GM18907 (cell line): ENCODE measurements around the gene CCL3.
"Not testable (repeated sequence)": the region's sequence is repeated elsewhere in the genome, so short reads cannot be mapped to it uniquely, and the experiment has no call there.

Experiments used
- ATAC-seq: cut with Tn5 transposase; IDR thresholded peaks from one replicate; pipeline ENCODE4 v1.9.1; 2021; ENCODE audit warnings: mild to moderate bottlenecking, moderate library complexity; ENCODE audit not compliant: unreplicated experiment

CCL3 gene

DNA sequence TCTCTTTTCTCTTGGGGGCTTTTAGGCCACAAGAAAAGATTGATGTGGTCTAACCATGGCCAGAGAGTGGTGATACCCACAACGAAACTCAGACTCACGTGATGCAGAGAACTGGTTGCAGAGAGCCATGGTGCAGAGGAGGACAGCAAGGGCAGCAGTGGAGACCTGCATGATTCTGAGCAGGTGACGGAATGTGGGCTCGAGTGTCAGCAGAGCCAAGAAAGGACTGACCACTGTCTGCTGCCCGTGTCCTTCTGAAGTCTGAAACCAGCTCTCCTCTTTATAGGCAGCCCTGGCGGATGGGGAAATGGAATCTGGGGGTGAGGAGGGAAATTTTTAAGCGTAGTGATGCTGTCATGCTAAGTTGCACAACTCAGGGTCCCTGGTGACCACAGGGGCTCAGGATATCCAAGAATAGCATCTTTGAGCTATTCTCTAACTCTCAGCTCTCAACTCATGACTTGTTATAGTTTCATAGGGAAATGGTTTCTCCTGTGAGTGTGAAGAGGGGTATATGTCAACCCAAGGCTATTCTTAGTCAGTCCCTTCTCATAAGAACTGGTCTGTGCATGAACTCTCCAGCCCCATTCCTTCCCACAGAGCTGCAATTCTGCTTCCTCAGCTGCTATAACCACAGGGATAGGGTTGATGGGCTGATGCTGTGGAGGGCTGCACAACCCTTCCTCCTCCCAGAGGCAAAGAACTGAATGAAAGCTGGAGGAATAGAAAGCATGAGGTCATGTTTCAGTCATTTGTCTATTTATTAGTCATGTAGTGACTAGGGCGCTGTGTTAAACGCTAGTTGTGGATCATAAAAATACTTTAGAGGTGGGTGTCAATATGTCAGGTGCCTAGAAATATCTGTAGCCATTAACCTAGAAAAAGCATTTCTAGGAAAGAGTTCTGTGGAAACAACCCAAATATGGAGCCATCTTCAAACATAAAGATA, at the start of gene CCL3:
Gene CCL3 (minus strand): TSS at position 256 of the 949 bp plus-strand sequence. CDS start 85 bp downstream, at position 171.
- ATAC-seq: peak; percentile 72

DNA sequence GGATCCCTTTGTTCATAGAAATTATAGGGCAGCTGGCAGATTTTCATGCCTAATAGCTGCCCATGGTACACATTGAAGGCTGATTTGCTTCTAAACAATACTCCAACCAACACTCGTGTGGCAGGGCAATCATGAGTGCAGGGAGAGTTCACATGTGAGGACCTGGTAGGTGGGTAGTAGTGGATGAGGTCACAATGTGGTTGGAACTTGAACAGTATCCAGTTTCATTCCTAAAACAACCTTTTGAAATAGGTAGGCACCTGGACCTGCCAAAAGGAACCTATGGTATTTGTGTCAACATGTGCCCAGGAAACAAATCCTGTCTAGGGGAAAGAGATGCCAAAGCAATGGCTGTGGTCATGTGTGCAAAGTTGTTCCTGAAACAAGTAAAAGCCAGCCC, 46.5 kb upstream of the CCL3 start:
- no peak for ATAC-seq

DNA sequence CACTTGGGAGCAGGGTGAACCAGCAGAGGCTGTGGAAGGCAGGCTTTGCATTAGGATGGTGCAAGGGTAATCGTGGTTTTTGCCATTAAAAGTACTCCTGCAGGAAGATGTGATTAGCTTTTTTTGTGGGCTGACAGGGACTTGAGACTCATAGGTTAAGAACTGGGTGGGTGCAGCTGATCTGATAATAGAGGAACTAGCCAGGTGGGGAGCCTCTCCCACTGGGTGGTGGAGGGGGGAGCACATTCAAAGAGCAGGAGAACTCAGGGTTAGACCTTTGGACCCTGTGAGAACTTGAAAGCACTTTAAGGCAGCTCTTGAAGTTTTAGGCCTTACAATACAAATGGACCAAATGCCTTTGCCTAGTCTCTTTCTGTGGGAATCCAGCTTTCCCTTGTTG, 46.1 kb upstream of the CCL3 start:
- no peak for ATAC-seq

DNA sequence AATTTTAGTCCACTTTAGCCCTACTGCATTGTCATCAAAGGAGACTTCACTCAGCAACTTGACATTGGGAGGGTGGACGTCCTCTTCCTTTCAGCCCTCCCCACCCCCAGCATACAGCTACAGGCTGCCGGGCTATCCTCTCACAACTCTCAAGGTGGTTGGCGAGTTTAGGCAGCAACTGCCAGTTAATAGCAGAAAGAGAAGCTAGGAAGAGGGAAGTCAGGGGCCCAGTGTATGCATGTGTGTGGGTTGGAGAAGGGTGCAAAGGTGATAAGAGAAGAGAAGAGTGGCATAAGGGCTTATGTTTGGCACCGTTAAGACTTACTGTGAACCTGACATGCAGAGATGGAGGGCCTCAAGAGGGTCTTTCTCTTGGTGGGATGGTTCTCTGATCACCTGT, 45.5 kb upstream of the CCL3 start:
- ATAC-seq: no peak

DNA sequence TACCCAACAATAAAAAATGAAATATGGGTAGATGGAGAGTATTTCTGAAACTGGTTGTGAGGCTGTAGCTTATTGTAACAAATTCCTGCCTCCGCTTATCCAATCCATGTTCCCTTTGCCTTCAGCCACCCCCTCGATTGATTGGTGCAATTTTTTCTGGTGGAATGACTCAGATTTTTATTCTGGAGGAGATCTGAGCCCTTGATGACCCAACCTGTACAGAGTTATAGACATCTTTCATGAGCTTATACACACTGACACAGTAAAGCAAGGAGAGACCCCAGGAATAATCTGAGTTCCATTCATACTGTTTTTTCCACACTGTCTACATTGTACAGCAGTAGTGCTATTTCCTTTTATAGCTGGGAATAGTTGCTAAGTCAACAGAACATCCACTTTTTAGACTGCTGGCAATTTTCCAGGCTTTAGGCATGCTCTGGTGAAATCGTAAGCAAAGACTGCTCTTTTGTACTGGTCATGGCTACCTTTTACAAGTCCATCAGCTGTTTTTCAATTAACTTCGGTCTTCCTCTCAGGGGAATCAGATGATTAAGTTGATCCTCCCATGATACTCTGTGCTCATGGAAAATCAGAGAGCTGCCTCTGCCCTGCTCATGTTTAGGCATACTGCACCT, 43.8 kb upstream of the CCL3 start:
- no peak for ATAC-seq

DNA sequence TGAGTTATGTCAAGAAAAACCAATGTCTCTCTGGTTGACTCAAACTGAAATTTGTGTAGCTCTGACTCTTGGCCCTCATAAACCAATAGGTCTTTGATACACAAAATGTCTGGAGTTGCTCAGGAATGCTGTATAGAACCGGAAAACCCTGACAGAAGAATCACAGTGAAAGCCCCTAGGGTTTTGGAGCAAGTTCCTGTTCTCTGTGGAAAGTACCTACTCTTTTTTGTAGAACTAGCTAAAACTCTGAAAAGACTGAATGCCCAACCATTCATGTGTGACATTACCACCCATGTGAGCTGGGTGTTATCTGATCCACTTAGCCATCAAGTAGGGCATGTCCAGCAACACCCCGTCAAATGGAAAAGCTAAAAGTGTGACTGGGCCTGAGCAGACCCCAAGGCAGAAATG, 42.5 kb upstream of the CCL3 start:
- peak; percentile 46 for ATAC-seq

DNA sequence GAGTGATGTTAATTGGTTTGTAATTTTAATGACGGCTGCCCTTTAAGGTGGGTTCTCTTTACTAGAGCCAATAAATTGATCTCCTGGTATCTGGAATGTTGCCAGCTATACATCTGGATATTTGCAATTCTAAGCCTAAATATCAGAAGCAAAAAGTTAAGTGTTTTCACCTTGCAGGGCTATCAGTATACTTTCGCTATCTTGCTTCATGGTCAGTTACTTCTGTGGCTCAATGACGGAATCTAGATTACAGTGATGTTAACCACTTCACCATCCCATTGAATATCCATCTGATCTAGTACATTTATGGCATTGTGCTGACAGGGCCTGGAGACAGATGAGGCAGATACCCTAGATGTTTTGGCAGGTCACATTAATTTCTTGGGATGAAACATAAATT, 42.0 kb upstream of the CCL3 start:
- no peak for ATAC-seq

DNA sequence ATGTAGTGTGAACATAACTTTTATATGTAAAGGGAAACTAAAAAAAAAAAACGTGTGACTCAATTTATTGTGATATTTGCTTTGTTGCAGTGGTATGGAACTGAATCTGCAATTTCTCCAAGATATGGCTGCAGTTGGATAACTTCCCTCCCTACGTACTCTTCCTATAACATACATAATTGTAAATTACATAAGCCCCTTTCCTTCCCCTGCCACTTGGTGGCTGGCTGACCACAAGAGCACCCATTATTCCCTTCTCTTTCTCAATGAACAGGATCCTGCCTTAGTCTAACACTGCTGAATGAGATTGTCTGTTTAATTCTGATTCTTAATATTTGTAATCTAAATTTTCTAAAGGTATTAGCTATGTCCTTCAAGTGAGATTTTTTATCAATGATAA, 41.5 kb upstream of the CCL3 start:
- no peak for ATAC-seq

DNA sequence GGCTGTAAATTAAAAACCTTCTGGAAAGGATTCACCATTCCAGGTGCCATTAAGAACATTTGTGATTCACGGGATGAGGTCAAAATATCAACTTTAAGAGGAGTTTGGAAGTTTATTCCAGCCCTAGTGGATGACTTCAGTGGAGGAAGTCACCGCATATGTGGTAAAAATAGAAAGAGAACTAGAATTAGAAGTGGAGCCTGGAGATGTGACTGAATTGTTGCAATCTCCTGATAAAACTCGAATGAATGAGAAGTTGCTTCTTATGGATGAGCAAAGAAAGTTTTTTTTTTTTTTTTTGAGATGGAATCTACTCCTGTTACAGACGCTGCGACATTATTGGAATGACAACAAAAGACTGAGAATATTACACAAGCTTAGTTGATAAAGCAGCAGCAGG, 40.4 kb upstream of the CCL3 start:
- no peak for ATAC-seq

DNA sequence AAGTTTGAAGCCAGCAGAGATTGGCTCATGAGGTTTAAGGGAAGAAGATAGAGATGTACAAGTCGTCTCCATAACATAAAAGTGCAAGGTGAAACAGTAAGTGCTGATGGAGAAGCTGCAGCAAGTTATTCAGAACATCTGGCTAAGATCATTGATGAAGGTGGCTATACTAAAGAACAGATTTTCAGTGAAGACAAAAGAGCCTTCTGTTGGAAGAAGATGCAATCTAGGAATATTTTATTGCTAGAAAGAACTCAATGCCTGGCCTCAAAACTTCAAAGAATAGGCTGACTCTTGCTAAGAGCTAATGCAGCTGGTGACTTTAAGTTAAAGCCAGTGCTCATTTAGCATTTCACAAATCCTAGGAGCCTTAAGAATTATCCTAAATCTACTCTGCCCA, 39.7 kb upstream of the CCL3 start:
- no peak for ATAC-seq

DNA sequence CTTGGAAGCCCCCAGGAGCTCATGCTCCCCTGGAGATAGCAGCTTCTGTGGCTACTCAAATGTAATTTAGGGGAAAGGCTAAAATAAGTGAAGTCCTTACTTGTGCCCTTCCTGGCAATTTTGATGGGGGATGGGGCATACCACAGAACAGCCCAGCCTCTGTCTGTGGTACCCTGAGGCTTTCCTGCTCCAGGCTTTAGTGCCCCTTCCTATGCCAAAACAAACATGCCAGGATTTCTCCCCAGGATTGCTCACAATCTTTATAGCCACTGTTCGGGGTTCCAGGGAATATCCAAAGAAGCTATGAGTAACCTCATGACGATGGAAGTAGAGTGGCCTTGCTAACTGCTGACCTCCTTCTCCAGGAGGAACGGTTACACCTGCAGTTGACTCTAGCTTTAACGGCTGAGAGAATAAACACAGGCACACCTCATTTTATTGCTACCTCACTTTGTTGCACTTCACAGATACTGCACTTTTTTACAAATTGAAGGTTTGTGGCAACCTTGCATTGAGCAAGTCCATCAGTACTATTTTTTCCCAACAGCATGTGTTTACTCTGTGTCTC, 38.6 kb upstream of the CCL3 start:
- ATAC-seq: no peak

DNA sequence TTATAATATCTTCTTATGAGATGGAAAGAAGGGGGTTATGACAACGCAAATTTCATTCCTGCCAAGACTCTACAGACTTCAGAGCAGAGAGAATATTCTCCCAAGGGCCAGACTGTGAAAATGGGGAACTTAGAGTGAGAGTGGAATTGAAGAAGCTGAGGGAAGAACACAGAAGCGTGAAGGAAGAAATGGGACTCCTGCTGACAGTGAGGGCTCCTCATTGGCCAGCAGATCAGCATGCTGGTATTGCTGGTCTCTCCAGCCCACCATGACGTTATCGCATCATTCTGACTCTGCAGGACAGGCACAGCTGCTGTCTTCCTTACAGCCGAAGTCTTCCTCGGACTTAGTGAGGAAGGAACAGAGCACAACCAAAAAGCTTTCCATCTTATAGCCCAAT, 38.0 kb upstream of the CCL3 start:
- ATAC-seq: no peak

DNA sequence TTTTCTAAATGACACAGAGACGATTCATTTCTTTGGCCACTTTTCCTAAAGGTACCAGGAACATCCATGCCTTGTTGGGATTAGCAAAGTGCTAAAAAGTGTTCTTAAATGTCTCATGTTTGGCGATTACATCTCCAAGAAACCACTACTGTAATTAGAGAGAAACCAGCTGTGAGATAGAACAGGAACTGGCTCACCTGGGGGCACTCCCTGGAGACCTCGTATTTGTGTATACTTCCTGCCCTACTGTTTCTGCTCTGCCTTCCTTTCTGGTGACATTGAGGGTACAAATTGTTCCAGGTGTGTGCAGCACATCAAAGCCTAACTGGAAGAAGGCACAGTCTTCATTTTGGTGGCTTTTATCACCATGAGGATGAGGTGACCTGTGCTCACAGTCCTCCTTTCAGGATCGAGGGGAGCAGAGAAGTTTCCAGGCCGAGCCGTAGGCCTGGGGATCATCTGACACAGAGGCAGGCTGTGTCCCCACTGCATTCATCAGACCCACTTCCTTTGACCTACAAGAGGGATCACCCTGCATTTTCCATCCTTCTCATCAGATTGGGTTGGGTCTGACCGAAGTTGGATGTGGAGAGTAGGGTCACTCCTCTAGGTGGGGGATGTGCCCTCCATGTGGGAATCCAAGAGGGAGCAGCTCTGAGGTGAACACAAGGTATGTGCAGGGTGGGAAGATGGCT, 37.4 kb upstream of the CCL3 start:
- ATAC-seq: peak; percentile 67

DNA sequence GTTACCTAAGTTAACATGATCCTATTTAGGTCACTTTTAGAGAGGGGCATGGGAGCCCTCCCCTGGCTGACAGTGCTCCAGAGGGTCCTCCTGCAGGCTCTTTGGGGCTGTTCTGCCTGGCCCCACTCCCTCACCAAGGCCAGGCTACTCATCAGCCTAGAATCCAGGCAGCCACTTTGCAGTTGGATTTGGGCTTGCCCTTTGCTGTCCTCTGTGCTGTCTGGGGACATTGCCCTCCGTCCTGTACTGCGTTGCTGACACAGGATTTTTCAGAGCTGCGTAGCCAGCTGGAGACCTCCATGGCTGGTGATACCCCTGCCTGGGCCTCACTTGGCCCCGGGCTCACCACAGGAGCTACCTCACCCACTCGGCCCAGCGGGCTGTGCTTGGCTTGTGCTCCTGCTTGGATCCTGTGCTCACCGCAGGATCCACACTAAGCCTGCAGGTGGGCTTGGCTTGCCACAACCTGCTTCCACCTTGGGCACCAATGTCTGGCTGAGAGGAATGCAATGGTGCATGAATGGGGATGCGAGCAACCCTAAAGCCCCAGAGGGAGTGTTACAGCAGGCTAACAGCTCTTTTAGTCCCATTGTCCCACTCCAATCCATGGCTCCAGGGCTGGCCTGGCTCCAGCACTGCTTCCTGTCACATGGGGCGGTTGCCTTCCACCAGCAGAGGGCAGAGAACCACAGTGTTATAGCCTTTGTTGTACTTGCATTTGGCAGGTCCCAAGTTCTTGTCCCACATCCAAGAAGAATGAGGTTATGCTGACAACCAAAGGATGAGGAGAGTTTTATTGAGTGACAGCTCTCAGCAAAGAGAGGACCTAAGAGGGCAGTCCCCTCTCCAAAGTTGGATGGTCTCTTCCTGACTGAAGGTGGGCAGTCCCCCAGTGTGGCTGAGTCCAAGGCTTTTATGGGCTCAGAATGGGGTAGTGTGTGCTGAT, 35.2 kb upstream of the CCL3 start:
- ATAC-seq: no peak

DNA sequence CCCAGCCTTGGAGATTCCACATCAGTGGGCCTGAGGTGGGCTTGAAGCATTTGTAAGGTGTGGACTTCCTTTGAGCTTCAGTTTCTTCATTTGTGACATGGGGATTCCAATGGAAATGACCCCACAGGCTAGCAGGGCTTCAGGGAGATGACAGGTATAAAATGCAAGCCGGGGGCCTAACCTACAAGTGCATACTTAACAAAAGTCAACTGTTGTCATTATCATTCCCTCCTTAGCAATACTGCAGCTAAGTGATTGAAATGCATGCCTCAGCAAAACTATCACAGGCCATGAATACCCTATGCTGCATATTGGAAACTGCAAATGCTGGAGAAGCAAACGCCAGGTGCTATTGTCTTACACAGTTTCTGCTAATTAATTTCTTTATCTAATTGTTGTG, 33.5 kb upstream of the CCL3 start:
- no peak for ATAC-seq

DNA sequence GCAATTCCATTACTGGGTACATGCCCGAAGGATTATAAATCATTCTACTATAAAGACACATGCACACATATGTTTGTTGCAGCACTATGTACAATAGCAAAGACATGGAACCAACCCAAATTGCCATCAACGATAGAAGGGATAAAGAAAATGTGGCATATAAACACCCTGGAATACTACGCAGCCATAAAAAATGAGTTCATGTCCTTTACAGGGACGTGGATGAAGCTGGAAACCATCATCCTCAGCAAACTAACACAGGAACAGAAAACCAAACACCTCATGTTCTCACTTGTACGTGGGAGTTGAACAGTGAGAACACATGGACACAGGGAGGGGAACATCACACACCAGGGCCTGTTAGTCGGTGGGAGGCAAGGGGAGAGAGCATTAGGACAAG, 31.2 kb upstream of the CCL3 start:
- ATAC-seq: not testable (repeated sequence)

DNA sequence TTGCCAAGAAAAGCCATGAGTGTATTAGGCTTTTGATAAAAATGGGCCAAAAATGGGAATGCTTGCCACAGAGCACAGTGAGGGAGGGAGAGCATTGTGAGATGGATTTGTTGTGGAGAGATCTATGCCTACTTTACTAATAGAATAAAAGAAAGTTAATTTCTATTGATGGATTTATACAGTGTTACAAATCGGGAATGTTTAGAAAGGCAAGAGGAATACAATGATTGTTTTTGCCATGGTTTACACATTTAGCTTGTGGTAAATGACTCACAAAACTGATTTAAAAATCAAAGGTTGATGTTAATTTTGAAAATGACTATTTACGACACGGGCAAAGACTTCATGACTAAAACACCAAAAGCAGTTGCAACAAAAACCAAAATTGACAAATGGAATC, 30.3 kb upstream of the CCL3 start:
- ATAC-seq: no peak

DNA sequence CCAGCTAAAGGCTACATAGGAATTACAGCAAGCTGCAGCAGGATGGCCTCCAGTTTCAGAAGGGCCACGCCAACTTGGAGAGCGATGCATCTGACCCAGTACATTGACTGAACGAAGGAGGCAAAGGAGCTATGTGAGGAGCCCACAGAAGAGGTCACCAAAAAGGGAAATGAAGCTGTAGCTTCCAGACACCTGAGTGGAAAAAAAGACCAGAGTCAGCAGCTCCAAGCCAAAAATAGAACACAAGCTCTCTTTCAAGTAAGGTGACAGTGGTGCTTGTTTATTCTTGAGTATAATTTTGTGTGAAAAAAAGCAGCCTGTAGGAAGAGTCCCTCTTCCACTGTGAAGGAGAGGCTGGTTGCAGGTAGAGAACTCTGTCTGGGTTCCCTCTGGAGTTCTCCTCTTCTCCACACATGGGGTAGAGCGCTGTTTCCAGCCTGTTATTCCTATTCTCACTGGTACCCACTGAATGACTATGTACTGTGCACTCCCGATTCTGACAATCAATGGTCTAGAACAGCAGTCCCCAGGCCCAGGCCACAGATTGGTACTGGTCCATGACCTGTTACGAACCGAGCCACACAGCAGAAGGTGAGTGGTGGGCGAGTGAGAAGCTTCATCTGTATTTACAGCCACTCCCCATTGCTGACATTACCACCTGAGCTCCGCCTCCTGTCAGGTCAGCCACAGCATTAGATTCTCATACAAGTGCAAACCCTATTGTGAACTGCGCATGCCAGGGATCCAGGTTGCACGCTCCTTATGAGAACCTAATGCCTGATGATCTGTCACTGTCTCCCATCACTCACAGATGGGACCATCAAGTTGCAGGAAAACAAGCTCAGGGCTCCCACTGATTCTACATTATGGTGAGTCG, 28.8 kb upstream of the CCL3 start:
- ATAC-seq: no peak
